Stimulated activated CD8-positive, alpha-beta memory T cell treated with anti-CD3 and anti-CD28 coated beads, Interleukin-7, amount 100 ng/mL, for 24 hours (primary cell): ENCODE measurements around the gene HLF.

Experiments used
- DNase-seq: peaks from one replicate; pipeline ENCODE4 v3.0.0-alpha.2; 2020; ENCODE audit warnings: low read depth

The HLF gene

DNA sequence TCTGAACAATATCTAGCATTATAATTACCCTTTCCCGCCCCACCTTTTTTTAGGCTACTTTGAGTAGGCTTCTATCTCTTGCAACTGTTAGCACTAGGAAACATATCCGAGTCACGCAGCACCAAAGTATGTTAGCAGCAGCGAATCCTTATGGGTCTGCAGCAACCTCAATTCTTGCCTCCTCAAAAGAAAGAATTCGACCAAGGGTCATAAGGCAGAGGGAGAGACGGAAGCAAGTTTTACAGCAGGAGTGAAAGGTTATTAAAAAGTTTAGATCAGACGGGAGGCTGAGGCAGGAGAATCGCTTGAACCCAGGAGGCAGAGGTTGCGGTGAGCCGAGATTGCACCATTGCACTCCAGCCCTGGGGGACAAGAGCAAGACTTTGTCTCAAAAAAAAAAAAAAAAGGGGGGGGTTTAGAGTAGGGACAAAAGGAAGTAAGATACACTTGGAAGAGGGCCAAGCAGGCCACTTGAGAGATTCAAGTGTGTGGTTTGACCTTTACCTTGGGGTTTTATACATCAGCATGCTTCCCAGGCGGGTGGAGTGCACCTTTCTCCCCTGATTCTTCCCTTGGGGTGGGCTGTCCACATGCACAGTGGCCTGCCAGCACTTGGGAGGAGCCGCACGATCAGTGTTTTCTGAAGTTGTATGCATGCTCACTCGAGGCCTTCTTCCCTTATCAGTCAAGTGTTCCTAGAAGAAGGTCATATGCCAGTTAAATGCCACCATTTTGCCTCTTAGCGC, 67.7 kb downstream of the HLF start:
- DNase-seq, result no peak

DNA sequence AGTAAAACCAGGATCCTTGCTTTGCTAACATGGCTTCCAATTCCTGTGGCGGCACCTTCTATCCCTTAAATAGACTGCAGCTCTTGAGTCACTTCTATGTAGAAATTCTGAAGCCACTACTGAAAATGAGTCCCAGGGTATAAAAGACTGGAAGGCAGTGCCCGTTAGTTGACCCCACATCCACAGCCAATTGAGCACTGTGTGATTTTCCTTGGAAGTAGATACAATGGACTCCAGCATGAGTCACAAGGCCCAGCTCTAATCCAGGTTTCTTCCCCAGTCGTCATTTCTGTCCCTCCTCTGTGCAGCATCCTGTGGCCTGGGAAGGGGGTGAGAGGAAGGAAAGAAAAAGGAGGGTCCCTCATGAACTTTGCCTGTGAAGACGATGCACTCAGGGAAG, 69.5 kb downstream of the HLF start:
- no peak for DNase-seq

DNA sequence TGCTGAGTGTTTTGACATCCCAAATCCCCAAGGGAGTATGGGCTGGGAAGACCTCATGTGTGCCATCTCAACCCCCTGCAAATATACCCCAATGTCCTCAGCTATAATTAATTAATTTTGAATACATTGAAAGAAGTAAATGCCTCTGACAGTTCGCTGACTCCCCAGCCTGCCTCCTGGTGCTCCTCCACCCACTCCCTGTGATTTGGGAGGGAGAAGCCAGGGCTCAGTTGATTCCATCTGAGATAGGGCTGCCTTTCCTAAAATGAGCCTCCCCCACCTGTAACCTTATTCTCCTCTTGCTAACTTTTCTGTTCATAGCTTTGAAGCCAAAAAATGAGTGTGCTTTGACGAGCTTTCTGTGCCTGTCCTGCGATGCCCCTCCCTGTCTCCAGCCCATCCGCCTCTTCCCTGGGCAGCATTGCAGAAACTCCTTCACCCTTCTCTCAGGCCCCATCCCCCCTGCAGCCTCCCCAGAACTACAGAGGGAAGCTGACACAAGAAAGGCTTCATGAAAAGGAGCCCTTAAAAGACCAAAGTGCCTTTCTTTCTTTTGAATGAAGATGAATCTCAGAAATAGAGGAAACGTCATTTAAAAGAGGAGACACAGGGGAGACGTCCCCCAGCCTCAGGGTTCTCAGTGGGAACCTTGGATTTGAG, 70.3 kb downstream of the HLF start:
- no peak for DNase-seq

DNA sequence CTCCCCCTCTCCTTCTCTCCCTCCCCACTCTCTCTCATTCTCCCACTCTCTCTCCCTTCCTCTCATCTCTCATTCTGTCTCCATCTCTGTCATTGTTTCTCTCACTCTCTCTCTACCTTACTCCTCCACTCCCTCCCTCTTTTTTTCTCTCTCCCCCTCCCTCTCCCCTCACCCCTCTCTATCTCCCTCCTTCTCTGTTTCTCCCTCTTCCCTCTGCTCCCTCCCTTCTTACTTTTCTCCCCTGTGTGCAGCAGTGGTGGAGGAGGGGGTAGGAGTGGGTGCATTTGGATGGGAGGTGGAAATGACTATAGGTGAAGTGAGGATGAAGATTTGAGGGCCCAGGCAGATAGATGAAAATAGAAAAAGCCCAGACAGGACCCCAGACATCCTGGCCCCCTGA, 70.9 kb downstream of the HLF start:
- DNase-seq, result no peak

DNA sequence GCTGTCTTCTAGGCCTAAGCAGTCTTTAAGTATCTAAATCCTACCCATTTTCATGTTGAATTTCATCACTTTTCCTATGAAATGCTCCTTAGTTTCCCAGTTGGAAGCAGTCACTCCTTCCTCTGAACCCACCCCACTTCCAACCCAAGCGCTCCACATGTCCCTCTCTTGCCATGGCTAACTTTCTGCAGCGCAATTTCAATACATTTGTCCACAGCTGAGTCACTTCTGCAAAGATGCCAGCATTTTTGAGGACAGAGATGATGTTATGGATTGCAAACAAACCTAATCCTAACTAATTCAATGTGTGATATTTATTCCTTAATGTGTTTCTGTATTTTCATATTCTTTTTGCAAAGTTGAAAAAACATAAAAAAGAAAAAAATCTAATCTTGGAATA, 71.7 kb downstream of the HLF start:
- DNase-seq, result no peak

DNA sequence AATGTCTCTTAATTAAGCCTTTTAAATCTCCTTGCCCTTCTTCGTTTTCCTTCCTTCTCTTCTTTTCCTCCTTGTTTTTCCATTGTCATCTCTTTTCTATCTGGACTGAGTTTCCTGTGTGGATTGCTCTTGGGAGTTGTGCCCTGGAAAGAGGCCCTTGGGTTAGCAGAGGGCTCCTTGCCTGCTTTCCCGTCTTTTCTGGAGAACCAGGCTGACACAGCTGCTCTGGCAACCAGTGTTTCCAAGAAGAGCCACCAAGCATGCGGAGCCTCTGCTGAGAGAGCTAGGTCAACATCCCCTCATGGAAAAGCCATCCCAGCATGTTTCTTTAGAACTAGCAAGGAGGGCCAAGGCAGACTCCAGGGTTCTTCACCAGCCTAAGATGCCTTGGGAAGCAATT, 75.4 kb downstream of the HLF start:
- DNase-seq, result no peak

DNA sequence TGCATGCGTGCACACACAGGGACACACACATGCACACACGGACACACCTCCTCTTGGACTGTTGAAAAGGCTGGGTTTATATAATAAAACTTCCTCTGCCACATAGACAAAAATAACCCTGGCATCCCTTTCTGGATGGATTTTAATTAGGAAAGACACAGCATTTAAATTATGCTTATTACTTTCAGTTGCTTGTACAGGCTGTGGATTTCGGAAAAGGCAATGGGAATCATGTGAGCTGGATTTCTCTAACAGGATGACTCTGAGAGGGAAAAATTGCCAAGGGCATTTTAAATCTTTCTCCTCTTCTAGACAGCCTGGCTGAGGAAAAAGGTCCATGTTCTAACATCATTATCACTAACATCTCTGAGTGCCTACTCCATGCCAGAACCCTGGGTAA, 75.9 kb downstream of the HLF start:
- no peak for DNase-seq

DNA sequence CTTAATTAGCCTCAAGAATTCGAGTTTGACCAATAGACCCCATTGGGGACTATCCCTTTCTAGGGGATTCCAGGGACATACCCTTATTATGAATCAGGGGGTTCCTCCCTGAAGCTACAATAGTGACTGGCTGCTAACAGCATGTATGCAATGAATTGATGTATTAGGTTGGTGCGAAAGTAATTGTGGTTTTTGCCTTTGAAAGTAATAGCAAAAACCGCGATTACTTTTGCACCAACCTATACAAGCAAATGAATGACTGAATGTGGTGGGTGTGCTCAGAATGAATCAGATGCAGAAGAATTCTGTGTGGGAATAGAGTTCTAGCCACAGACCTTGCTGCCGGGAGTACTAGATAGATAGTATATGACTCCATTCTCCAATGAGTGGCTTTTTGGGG, 76.7 kb downstream of the HLF start:
- DNase-seq, result no peak

DNA sequence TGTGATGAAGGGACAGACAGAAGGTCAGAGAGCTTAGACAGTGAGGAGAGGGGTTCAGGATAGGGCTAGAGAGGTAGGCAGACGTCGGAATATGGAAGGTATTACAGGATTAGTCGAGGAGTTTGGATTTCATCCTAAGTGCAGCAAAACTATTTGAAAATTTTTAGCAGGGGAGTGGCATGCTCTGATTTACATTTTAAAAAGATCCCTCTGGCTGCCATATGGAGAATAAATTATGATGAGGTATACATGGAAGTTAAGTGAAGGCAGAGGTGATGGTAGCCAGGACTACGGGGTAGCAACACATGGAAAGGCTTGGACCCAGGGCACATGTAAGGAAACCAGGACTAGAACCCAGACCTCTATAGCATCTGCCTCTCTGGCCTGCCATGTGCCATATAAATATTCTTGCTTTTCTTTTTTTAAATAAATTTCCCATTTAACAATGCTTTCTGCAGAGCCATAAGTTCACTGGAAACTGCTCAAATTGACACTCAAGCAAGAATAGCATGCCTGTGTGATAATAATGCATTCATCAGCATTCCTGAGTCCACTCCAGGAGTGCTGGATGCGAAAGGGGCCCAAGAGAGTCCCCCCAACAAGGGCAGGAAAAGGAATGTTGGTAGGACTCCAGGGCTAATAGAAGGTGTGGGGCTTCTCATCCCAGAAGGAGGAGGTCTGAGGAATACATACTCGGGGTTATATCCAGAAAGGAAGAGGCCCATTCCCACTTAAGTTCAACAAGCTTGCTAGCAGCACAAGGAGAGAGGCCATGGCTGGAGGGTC, 78.2 kb downstream of the HLF start:
- DNase-seq, result no peak

DNA sequence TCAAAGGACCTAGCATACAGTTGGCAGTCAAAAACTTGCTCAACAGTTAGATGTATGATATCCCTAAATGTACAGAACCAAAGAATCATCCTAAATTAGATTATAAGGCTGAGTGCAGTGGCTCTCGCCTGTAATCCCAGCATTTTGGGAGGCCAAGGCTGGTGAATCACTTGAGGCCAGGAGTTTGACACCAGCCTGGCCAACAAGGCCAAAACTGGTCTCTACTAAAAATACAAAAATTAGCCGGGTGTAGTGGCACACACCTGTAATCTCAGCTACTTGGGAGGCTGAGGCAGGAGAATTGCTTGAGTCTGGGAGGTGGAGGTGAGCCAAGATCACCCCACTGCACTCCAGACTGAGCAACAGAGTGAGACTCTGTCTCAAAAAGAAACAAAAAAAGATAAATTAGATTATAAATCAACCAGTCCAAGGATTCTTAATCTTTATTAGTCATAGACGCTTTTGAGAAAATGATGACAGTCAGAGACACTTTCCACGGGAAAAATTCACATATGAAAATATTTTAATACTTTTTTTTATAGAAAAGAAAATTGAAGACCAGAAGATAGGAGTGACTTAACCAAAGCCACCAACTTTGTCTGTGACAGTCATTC, 79.2 kb downstream of the HLF start:
- no peak for DNase-seq

DNA sequence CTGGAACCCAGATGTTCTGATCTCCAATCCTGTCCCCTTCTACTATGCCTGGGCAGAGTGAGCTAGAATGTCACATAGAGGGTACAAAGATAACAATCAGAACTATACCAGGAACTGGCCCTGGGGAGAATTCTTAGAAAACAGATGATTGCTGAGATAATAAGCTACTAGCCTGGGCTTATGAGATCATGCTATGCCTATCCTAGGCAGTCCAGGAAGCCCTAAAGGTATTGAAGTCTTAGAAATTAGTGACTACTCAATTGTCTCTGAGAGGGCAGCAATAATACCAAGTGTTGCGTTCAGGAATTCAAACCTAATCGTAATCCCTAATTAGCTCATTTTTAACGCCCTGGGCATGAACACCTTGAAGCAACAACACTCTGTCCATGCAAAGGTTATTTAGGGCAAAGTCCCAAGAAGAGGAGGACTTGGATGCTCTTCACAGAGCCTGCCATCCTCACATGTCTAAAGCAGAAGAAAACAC, 79.8 kb downstream of the HLF start:
- no peak for DNase-seq

DNA sequence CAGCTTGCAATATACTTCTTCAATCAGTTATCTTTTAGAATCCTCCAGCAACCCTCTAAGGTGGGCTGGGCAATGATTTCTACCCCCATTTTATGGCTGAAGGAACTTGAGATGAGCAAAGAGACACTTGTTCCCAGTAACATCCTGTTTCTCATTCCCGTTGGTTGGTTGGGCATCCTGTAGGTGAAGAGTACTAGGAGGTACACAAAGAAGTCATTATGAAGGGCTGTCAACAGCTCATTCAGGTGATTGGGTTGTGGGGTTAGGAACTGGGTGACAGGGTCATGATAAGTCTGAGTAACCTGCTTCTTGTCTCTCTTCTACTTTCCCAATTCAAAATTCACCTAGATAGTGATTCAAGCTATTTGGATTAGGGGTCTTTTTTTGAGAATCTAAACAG, 80.4 kb downstream of the HLF start:
- DNase-seq, result no peak

DNA sequence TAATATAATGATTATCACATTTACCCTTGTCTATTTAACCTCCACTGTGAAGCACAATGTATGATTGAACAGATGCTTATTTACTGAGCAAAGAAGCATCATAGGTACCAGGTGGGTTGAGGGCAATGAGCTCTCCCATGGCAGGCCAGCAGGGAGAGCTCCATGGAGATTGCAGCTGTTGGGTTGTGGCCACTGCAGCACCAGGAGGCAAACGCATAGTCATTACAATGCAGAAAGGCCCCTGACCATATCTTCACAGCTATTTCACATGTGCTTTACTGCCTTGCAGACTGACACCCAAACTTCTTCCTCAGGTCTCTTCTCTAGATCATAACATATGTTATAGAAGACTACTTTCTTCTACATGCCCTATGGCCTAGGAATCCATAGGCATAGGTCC, 81.9 kb downstream of the HLF start:
- DNase-seq, result no peak

DNA sequence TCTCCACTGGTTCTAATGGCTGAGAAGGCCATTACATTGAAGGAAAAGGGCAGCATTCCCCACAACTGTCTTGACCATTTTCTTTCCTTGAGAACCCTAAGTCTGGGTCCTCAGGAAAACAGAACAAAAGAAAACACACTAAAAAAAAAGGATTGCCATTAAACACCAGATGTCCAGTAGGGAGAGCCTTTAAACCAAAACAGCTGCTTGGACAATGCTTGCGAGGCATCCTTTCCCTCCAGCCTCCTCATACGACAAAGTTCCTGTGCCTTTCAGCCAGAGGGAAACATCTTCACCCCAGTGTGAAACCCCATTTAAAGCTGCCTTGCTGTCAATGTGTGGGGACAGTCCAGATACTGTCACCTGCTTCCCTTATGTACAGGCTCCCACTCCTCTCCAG, 82.6 kb downstream of the HLF start:
- DNase-seq, result no peak

DNA sequence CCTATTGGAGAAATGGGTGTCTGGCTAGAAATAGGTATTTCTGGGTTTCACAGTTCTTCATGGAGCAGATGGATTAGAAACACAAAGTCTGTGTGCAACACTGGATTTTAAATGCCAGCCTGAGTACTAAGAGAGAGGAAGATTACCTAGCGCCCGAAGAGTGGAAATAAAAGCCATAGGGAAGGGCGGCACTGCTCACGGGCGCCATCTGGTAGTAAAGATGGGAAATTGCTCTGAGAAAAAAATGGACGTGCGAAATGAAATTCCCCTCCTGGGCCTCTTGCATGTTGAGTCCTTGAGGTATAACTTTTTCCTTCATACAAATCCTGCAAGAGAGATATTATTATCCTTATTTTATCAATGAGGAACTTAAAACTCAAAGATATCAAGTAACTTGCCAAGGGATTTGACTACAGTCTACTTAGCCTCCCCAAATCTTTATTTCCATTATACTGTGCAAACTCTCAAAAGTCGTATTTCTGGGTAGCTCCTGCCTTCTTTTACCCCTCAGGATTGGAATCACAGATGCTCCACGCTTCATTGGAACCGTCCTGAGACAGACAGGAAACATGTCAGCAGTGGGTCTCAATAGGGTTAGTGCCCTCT, 84.1 kb downstream of the HLF start:
- DNase-seq, result no peak

DNA sequence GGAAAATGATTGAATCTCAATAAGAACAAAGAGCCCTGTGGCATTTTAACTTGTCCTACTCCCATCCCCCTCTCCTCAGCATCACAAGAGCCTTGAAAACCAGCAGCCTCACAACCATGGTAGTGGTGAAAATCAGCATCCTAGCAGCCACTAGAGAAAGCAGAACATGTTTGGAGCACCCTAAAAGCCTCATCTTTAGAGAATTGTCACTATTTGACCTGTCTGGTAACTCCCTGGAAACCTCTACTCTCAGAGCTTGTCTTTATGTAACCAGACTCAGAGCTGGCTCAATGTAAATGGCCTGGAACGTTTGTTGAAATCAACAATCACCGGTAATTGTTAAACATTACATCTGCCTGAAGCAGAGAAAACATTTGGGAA, 86.1 kb downstream of the HLF start:
- no peak for DNase-seq

DNA sequence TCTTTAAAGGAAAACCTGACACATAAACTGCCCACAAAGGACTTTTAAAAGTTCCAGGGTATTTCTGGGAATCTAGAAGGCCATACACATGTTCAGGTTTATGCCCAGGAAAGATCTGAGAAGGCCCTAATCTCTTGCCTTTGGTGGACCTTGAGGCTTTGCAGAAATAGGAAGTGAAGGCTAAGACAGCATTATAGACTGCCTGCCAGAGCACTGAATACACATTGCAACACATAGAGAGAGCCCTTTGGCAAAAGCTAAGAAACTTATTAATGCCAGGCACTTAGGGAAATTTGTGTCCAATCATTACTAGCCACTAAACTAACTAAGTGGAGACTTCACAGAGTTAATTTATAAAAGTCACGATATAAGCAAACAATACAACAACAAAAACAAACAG, 86.5 kb downstream of the HLF start:
- DNase-seq, result no peak

DNA sequence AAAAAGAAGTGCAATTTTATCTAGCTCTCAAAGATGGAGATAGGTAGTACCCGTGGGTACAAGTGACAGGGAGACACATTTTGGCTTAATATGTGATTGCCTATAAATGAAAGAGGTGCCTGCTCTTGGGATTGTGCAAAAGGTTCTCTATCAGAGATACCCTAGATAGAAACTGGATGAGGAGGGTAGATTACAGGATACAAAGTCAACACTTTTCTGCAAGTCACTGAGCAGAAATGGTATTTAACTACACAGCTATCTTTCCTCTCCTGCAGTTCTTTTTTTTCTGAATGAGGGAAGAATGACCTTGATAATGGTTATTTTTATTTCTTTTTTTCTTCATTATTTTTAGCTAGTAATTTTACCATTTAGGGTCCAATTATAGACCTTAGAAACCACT, 89.2 kb downstream of the HLF start:
- DNase-seq, result no peak

DNA sequence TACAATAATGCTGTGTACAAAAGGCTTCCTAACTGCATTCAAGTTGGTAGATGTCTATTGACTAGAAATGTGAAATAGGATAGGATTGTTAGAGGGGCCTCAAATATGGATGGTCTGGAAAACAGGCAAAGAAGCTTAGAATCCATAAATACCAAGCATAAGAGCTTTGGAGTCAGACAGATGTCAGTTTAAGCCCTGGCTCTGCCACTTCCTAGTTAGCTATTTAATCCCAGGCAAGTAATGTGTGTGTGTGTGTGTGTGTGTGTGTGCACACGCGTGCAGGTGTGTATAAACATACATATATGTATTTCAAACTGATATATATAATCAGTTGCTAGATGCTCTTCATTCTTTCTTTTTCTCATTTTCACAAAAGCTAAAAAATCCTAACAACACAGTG, 90.2 kb downstream of the HLF start:
- no peak for DNase-seq

DNA sequence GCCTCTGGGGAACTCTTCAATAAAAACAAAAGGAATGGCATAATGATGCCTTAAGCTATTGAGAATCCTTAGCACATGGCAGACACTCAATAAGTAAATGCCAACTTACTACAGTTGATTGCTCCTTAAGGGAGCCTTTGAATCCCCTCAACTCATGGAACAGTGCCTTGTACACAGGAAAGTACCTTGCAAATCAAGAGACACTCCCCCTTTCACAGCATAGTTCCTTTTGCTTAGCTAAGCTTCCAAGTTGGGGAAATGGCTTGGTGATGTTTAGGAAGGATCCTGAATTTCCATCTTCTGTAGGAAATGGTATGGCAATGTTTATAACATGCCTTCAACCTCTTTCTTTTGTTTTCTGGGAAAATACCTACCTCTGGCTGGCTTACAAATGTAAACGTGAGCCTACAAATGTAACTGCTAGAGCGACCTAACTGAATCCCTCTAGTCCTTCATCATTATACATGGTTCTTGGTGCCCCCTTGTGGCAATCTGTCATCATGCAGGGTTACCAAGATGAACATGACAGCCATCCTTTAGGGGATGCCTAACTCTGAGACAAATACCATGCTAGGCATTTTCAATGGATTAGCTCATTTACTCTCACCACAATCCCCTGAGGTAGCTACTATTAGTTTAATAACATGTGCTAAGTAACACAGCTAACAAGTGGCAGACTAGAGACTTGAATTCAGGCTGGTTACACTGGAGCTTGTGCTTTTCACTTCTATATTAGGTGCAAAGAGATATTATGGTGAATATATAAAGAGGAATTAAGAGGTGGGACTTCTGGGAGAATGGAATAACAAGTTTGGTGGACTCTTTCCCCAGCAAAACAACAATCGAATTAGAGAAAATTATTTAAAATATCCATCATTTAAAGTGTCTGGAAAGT, 91.9 kb downstream of the HLF start:
- peak; percentile 37 for DNase-seq

DNA sequence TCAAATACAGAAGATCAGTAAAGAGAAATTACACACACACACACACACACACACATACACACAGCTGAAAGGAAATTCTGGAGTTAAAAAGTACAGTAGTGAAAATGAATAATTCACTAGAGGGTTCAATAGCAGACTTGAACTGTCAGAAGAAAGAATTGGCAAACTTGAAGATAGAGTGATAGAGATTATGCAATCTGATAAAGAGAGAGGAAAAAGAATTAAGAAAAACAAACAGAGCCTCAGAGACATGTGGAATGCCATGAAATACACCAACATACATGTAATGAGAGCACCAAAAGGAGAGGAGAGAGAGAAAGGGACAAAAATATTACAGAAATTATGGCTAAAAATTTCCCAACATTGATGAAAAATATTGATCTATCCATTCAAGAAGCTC, 96.2 kb downstream of the HLF start:
- DNase-seq, result no peak
